AML-193 (cell line): ENCODE data around the gene CRISPLD2.
A peak's percentile ranks its signal among the peaks of the same experiment; 100 is the strongest.
"Not testable (repeated sequence)": the region's sequence is repeated elsewhere in the genome, so short reads cannot be mapped to it uniquely, and the experiment has no call there.

Experiments used
- DNase-seq, 2 experiments: peaks; one replicate each; lab custom pipeline; 2025; lab: John Stamatoyannopoulos, UW

The CRISPLD2 gene

GRCh38 chr16:84931107-84931494, 111.3 kb downstream of the CRISPLD2 start:
- DNase-seq: no peak

DNA sequence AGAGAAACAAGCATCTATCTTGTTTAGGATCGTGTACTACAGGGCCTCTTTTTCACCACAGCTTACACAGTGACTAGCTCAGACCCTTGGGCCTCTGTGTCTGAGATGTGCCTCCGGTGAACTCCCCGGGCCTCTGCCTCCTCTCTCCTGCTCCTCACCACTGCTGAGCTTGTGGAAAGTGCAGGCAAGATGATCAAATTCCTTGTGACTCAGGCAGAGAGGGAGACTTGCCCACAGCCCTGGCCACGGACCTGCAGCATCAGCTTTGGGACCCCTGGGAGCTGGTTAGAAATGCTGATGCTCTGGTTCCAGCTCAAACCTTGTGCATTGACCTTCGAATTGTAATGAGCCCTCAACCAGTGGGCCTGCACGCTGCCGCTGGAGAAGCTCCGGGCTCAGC, 111.7 kb downstream of the CRISPLD2 start:
- no peak for DNase-seq

GRCh38 chr16:84932681-84933080, 112.9 kb downstream of the CRISPLD2 start:
- no peak for DNase-seq

GRCh38 chr16:84933774-84934631, 114.2 kb downstream of the CRISPLD2 start:
- no peak for DNase-seq

- DNase-seq: no peak
These were observed 117.6 kb downstream of the CRISPLD2 start for GRCh38 chr16:84937196-84938005.

GRCh38 chr16:84938616-84939015, 118.8 kb downstream of the CRISPLD2 start:
- not testable (repeated sequence) for DNase-seq

DNA sequence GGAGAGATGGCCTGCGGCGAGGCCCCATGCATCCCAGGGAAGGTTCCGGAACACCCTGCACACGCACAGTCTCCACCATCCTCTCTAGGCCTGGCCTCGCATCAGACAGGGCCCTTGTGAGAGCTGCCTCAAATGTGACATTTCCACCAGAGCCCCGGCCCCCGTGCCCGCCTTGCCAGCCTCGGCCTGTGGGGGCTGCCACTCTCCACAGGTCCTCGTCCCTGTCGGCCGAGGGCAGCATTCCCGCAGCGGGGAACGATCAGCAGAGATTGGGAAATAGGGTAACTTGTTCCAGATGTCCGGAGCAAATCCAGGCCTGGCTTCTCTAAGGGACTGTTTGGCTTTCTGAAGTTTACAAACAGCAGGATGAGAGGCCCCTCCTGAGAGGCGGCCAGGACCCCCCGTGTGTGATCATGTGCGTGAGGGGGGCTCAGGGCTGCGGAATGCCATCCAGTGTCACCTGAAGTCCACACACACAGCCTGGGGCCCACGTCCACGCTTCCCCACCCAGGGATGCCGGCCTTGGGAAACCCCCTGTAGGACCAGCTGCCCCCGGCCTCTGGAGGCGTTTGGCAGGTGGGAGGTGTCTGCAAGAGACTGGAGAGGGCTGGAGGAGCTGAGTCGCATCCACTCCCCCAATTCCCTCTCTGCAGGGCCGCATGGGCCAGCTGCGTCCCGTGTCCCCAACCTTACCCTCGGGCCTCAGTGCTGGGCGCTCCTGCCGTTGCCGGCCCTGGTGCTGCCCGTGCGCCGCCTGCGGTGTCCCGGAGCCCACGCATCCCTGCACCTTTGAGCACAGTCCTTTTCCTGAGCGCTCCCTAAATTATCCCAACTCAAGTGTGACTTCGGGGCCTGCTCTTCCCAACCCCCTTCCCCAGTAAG, 121.1 kb downstream of the CRISPLD2 start:
- no peak for DNase-seq

DNA sequence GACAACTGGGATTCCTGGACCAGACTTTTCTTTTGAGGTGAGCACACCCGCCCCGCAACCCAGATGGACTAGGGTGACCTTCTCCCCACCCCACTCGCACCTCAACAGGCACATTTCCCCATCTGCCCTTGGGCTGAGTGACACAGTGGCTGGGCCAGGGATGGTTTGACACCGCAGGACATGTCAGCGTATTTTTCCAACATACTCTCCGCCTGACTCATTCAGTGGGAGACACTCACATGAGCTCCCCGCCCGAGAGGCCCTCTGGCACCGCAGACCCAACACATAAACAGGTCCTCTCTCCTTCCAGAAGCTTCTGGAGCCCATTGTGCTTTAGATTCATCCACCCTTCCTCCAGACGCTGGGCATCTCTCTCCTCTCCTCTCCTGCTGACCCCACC, 122.1 kb downstream of the CRISPLD2 start:
- DNase-seq: no peak

GRCh38 chr16:84942786-84943185, 123.0 kb downstream of the CRISPLD2 start:
- DNase-seq: no peak

- no peak for DNase-seq
These were observed 123.8 kb downstream of the CRISPLD2 start for GRCh38 chr16:84943620-84944019.

DNA sequence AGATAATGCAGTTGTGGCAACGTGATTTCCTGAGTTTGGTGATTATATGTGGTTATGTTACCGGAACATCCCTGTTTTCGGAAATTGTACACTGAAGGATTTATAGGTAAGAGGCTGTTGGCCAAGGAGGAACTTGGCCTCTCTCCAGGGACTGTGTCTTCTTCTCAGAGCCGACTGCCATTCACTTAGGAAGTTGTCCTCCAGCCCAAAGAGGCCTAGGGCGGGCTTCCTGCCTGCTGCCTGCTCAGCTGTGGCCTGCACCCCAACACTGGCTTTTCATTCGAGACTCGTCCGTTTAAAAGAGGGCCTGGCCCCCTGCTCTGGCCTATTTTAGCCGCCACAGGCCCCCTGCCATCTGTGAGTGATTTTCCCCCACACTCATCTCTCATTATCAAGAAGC, 127.2 kb downstream of the CRISPLD2 start:
- DNase-seq: no peak

- no peak for DNase-seq
These were observed 128.4 kb downstream of the CRISPLD2 start for GRCh38 chr16:84947996-84948850.

DNA sequence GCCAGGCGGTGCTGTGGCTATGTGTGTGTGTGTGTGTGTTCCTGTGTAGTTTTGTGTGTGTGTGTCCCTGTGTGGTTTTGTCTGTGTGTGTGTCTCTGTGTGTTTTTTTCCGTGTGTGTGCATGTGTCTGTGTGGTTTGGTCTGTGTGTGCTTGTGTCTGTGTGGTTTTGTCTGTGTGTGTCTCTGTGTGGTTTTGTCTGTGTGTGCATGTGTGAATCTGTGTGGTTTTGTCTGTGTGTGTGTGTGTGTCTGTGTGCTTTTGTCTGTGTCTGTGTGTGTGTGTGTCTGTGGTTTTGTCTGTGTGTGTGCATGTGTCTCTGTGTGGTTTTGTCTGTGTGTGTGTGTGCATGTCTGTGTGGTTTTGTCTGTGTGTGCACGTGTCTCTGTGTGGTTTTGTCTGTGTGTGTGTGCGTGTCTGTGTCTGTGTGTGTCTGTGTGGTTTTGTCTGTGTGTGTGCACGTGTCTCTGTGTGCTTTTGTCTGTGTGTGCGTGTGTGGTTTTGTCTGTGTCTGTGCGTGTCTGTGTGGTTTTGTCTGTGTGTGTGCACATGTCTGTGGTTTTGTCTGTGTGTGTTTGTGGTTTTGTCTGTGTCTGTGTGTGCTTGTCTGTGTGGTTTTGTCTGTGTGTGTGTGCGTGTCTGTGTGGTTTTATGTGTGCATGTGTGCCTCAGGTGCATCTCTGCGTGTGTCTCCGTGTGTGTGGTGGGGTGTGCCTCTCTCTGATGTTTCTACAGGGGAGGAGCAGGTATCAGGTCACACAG, 129.2 kb downstream of the CRISPLD2 start:
- DNase-seq: no peak

DNA sequence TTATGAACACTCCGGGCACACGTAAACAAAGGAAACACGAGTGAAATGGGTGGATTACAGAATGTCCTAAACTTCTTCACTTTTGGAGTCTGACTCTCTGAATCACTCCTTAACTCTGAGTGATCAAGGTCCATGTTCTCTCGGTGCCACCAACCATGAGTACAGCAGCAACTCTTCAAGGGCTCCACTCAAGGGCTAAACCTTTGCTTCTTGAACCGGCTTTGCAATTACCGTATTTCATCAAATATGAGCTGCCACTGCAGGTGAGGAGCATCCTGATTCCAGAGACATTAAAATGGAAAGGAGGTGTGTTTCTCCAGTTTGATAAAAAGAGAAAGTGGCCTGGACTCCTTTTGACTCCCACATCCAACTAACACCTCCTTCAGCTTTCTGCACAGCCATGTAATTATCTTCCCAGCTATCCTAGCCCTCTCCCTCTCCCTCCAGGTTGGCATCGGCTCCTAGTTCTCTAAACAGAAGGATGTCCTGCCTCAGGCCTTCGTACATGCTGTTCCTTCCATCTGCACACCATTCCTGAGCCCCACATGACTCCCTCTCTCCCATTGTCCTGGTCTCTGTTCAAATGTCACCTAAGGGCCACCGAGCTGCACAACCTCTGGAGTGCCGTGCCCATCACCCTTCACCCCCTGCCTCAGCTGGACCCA, 130.1 kb downstream of the CRISPLD2 start:
- no peak for DNase-seq

- DNase-seq: peak; percentile 20 to 28
These were observed 131.1 kb downstream of the CRISPLD2 start for GRCh38 chr16:84950906-84951305.

DNA sequence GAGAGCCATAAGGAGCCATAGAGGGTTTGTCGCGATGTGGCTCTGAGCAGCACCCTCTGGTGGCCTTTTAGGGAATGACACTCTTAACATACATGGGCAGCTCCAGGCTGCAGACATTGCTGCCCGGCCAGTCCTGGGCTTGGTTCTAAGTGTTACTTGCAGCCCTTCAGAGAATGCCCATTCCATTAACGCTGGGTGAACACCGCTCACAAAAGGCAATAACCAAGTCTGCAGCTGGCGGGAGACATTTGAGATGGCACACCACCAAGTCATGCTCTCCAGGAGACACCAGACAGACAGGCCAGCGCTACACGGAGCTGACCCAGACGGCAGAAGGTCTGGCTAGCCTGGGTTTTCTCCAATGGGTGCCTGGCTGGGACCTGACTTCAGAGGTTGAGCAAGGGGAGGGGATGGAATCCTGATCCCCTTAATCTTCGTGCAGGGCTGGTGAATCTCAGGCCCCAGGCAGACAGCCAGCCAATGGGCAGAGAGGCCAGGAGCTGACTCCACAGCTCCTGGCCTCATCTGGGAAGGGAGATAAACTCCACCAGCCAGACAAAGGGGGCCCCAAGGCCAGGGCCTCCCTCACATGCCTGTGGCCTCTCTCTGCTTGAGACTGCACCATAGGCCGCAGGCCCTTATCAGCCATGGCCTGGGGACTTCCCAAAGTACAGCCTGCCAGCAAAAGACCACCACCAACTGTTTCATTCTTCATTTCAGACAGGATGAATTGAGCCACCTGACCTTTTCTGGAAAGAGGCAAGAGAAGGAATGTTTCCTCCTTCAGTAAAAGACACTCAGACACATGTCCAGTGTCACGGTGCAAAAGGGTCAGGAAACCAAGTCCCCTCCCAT, 132.8 kb downstream of the CRISPLD2 start:
- peak; percentile 64 to 69 for DNase-seq

DNA sequence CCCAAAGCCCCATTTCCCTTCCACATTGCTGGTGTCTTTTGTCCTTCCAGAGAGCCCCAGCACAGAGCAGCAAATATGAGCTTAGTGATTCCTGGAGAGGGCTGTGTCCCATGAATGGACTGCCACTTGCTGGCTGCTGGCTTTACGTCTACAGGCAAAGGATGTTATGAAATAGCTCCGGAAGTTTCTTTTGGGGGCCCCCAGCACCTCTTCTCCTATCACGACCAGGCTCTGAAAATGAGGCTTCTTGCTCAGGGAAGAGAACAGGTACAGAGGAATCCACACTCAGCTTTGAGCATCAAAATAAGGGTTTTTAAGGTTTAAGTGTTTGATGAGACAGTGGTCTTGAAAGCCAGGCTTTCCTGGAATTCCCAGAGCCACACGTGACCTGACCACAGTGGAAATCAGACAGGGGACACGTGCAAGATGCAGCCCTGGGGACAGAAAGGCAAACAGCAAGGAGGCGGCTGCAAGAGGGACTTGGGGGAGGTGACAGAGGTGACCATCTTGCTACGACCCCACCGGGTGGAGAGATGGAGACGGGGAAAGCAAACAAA, 133.5 kb downstream of the CRISPLD2 start:
- DNase-seq: no peak

GRCh38 chr16:84955427-84955826, 135.6 kb downstream of the CRISPLD2 start:
- no peak for DNase-seq

DNA sequence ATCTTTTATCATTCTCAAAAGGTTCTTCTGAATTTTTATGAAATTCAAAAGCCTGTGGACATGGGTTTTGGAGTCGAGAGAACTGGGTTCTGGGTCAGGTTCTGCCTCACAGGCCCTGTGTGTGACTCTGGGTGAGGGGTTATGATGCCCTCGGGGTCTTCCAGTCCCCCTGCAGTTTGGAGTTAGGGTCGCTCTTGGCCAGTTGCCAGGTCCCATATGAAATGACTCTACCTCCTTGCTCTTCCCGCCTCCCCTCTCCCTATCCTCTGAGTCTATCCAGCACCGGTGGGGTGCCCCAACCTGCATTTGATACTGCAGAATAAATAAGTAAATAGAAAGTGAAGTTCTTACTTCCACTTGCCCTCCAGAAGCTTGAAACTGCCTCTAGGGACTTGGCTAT, 137.4 kb downstream of the CRISPLD2 start:
- DNase-seq: no peak
